Fibroblast of pulmonary artery (primary cell): ENCODE results near the gene ESCO1.
"Not testable (repeated sequence)": the region's sequence is repeated elsewhere in the genome, so short reads cannot be mapped to it uniquely, and the experiment has no call there.

ENCODE experiments used
- DNase-seq: peaks from one replicate; pipeline ENCODE4 v3.0.0-alpha.2; 2010; ENCODE audit warnings: low read depth
- H3K4me3 ChIP-seq: replicated peaks from 2 replicates; pipeline ENCODE4 v1.5.1; 2011; ENCODE audit warnings: low read depth, mild to moderate bottlenecking, control low read depth, low read length, moderate library complexity
- TF ChIP-seq, protein P1 (sequence below): IDR thresholded peaks from 2 replicates; pipeline ENCODE4 v1.5.1; 2011; ENCODE audit warnings: mild to moderate bottlenecking, control low read depth, low read length, inconsistent platforms; ENCODE audit errors: missing control alignments

Gene ESCO1

GRCh38 chr18:21612125-21613039, 11.9 kb upstream of the ESCO1 start, which contains the start of gene SNRPD1:
Gene SNRPD1, plus strand, starts transcription at chr18:21612314. Its CDS starts 116 bp downstream, at chr18:21612430.
- DNase-seq, result peak; percentile 94
- TF ChIP-seq, protein P1, sequence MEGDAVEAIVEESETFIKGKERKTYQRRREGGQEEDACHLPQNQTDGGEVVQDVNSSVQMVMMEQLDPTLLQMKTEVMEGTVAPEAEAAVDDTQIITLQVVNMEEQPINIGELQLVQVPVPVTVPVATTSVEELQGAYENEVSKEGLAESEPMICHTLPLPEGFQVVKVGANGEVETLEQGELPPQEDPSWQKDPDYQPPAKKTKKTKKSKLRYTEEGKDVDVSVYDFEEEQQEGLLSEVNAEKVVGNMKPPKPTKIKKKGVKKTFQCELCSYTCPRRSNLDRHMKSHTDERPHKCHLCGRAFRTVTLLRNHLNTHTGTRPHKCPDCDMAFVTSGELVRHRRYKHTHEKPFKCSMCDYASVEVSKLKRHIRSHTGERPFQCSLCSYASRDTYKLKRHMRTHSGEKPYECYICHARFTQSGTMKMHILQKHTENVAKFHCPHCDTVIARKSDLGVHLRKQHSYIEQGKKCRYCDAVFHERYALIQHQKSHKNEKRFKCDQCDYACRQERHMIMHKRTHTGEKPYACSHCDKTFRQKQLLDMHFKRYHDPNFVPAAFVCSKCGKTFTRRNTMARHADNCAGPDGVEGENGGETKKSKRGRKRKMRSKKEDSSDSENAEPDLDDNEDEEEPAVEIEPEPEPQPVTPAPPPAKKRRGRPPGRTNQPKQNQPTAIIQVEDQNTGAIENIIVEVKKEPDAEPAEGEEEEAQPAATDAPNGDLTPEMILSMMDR, result peak; percentile 90
- peak within 1 kb of the TSS; percentile 84 for H3K4me3 ChIP-seq

- DNase-seq, result not testable (repeated sequence)
Measured at GRCh38 chr18:21611401-21612124, 11.1 kb upstream of the ESCO1 start.

DNA sequence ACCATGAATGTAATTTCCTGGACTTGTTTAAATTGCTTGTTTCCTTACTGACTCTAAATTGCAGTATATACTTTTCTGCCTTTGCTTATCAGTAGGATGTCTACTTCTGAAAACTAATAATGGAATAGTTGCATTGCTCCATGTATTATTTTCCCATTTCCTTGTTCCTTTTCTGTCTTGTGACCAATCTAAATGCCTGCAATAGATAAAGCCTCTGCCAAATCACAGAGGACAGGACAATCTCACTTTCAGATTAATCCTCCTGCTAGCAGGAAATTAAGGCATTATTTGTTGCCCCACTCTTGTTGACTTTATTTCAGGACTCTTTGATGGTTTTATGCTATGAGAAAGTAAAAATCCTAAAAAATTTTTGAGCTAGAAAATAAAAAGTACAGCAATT, 4.7 kb upstream of the ESCO1 start:
- H3K4me3 ChIP-seq, result no peak overlapping the region
- peak; percentile 4 for DNase-seq
- TF ChIP-seq, protein P1, result no peak

More at GRCh38 chr18:21611401-21612124, 11.1 kb upstream of the ESCO1 start:
- H3K4me3 ChIP-seq, result peak overlapping the region; percentile 84

DNA sequence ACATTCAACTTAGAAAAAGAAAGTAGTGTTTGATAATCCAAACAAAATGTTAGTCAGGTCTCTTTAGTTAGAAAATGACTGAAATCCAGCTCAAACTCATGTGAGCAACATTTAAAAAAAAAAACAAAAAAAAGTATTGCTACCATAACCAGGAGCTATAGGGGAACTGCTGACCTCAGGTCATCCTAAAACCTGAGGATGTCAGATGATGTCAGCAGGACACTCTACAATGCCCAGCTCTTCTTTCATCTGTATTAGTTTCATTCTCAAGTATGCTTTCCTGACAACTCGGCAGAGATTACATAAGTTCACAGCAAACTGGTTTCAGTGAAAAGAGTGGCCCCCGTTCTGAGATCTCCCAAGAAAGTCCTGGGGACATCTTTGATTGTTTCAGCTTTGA, 4.2 kb upstream of the ESCO1 start:
- TF ChIP-seq, protein P1, result no peak
- no peak overlapping the region for H3K4me3 ChIP-seq
- DNase-seq, result no peak

GRCh38 chr18:21602299-21602587, 1.7 kb upstream of the ESCO1 start:
- TF ChIP-seq, protein P1, result no peak
- DNase-seq, result no peak
- no peak overlapping the region for H3K4me3 ChIP-seq

- DNase-seq, result peak; percentile 7
Measured at GRCh38 chr18:21599585-21600525, 649 bp downstream of the ESCO1 start.

More at GRCh38 chr18:21599585-21600525, 649 bp downstream of the ESCO1 start:
- TF ChIP-seq, protein P1, result no peak
- peak overlapping the region; percentile 99 for H3K4me3 ChIP-seq
